GM12878 (cell line): ENCODE data around the gene KIRREL3. TPM values are rescaled to one million over a fixed set of nuclear protein-coding genes. Genes with fewer than 3 reads are reported as not detected.

ENCODE experiments used
- ATAC-seq: fragments of 200-7000 bp; cut with Tn5 transposase; 3 replicates; pipeline ENCODE4 v1.9.1; 2020; ENCODE audit warnings: mild to moderate bottlenecking, moderate library complexity
- BruUV-seq: library from RNA; stranded (reverse); fragments of 400-500 nt; replicated peaks from 2 replicates; lab custom pipeline; 2021; lab: Mats Ljungman, UMichigan
- CTCF ChIA-PET: fragments of 300-600 bp; sonication (Branson Sonifier 250); formaldehyde crosslinking; extraction: SDS; loops from one replicate; lab custom pipeline; 2021; ENCODE audit warnings: inconsistent platforms; lab: Yijun Ruan, JAX
- POLR2A ChIA-PET: fragments of 350-600 bp; formaldehyde crosslinking; extraction: SDS; loops from one replicate; lab custom pipeline; 2021; ENCODE audit warnings: inconsistent platforms; lab: Charles Lee
- RAD21 ChIA-PET: fragments of 300-600 bp; sonication (Branson Sonifier 250); formaldehyde crosslinking; loops from one replicate; lab custom pipeline; 2023; ENCODE audit warnings: antibody characterized with exemption; ENCODE audit not compliant: unreplicated experiment; lab: Charles Lee
- SMC1A ChIA-PET: fragments of 300-600 bp; sonication (Branson Sonifier 250); formaldehyde crosslinking; loops from one replicate; lab custom pipeline; 2023; ENCODE audit not compliant: unreplicated experiment, uncharacterized antibody; lab: Charles Lee
- DNase-seq: peaks from one replicate; pipeline ENCODE4 v3.0.0-alpha.2; 2011; ENCODE audit warnings: low read depth, low spot score
- FAIRE-seq: peaks from 3 replicates; lab custom pipeline; 2011; peaks lifted over from hg19 to GRCh38; lab: Jason Lieb, UNC
- H2AFZ ChIP-seq: 2 replicates; pipeline ENCODE4 v1.6.0; 2011; ENCODE audit warnings: low read depth, low read length, control low read depth; ENCODE audit not compliant: control insufficient read depth
- H3K27ac ChIP-seq: 2 replicates; pipeline ENCODE4 v1.5.1; 2011; ENCODE audit warnings: control low read depth; ENCODE audit not compliant: control insufficient read depth, insufficient read depth
- H3K27me3 ChIP-seq, 2 experiments: replicated peaks in 1 of 2; 2 replicates each; pipeline versions ENCODE4 v1.6.0 to v1.6.1; 2011; ENCODE audit warnings: low read length in 1 of 2; ENCODE audit not compliant: control insufficient read depth in 2 of 2, insufficient read depth in 2 of 2
- H3K36me3 ChIP-seq, 2 experiments: 2 replicates each; pipeline ENCODE4 v1.5.1; 2011; ENCODE audit warnings: low read length in 1 of 2; ENCODE audit not compliant: control insufficient read depth in 2 of 2, insufficient read depth in 2 of 2
- H3K4me1 ChIP-seq: 2 replicates; pipeline ENCODE4 v1.6.1; 2011; ENCODE audit warnings: mild to moderate bottlenecking, low read length, moderate library complexity, mixed read lengths; ENCODE audit not compliant: control insufficient read depth, insufficient read depth
- H3K4me2 ChIP-seq: 2 replicates; pipeline ENCODE4 v1.6.0; 2011; ENCODE audit warnings: control low read depth; ENCODE audit not compliant: control insufficient read depth, insufficient read depth
- H3K4me3 ChIP-seq: fragments of 200-600 bp; sonication (generic); 2 replicates; pipeline ENCODE4 v1.5.1; 2016
- H3K79me2 ChIP-seq: 2 replicates; pipeline ENCODE4 v1.6.0; 2011; ENCODE audit warnings: low read length; ENCODE audit not compliant: control insufficient read depth, insufficient read depth
- H3K9ac ChIP-seq: 2 replicates; pipeline ENCODE4 v1.8.0; 2011; ENCODE audit warnings: low read length, control low read depth, mixed read lengths; ENCODE audit not compliant: control insufficient read depth, insufficient read depth
- H3K9me3 ChIP-seq: replicated peaks from 3 replicates; pipeline ENCODE4 v1.5.1; 2011; ENCODE audit warnings: mild to moderate bottlenecking, low read length; ENCODE audit not compliant: control insufficient read depth, insufficient read depth
- H4K20me1 ChIP-seq: 2 replicates; pipeline ENCODE4 v1.6.0; 2011; ENCODE audit not compliant: control insufficient read depth, insufficient read depth
- BCLAF1 ChIP-seq: fragments of 450-650 bp; IDR thresholded peaks from 2 replicates; pipeline ENCODE4 v1.6.1; 2017; ENCODE audit warnings: antibody characterized with exemption, mild to moderate bottlenecking, moderate library complexity
- BMI1 ChIP-seq: fragments of 450-650 bp; IDR thresholded peaks from 2 replicates; pipeline ENCODE4 v1.6.1; 2016; ENCODE audit warnings: mild to moderate bottlenecking, moderate library complexity, borderline replicate concordance
- EZH2 ChIP-seq: IDR thresholded peaks from 2 replicates; pipeline ENCODE4 v1.6.1; 2012; ENCODE audit warnings: low read depth, mild to moderate bottlenecking, control low read depth, inconsistent platforms, low read length, borderline replicate concordance; ENCODE audit not compliant: control insufficient read depth
- LARP7 ChIP-seq: fragments of 450-650 bp; IDR thresholded peaks from 2 replicates; pipeline ENCODE4 v1.6.1; 2017; ENCODE audit warnings: mild to moderate bottlenecking
- MYC ChIP-seq: IDR thresholded peaks from 2 replicates; pipeline ENCODE4 v1.6.1; 2011; ENCODE audit warnings: mild to moderate bottlenecking, low read length, moderate library complexity, inconsistent platforms; ENCODE audit not compliant: insufficient read depth, insufficient replicate concordance, insufficient read length, severe bottlenecking
- SMC3 ChIP-seq: IDR thresholded peaks from 2 replicates; pipeline ENCODE4 v1.6.1; 2011; ENCODE audit warnings: low read length, improper control_type of control experiment, borderline replicate concordance
- WGBS: methylation state at CpG from one replicate; pipeline ENCODE4 v1.1.6; 2016; ENCODE audit warnings: low lambda C conversion rate; ENCODE audit not compliant: insufficient replicate concordance, insufficient coverage; ENCODE audit errors: missing lambda C conversion rate; 5-methylcytosine and 5-hydroxymethylcytosine counted together
- in situ Hi-C: fragments of 300-500 bp; cut with MboI; formaldehyde crosslinking; loops from 9 replicates; pipeline ENCODE4 v1.14.3; 2018; ENCODE audit warnings: mixed read lengths
- intact Hi-C: fragments of 100-400 bp; cut with micrococcal nuclease; formaldehyde crosslinking; loops from one replicate; pipeline ENCODE4 v1.14.2; 2022; ENCODE audit not compliant: unreplicated experiment
- polyA plus RNA-seq, 11 experiments: library from polyadenylated mRNA; depleted of rRNA in 4 of 11; unstranded in 6 of 11; stranded (reverse) in 5 of 11; fragments of >200 nt; fragmentation: Nextera tagmentation in 4 of 11; fragmentation: Illumina TruSeq in 1 of 11; extraction: Ambion mirVana in 4 of 11; extraction: Trizol in 1 of 11; gene quantifications; 1 replicate in 1 of 11; 2 replicates in 10 of 11; pipeline versions ENCODE4 v1.2.1 to v1.2.3, GENCODE V29; 2011 to 2016; ENCODE audit warnings: inconsistent platforms in 2 of 11, missing spikeins in 2 of 11, low read depth in 1 of 11
- total RNA-seq, 4 experiments: library from RNA; depleted of rRNA in 3 of 4; stranded (reverse); fragments of >200 nt in 3 of 4; fragmentation: Illumina TruSeq in 1 of 4; extraction: Trizol in 1 of 4; gene quantifications; 2 replicates each; pipeline versions ENCODE4 v1.2.1 to v1.2.3, GENCODE V29; 2013 to 2021

The KIRREL3 gene
- total and polyA plus RNA-seq, 10 of the 15 experiments (the other 5 are each of a cell fraction or from before 2014, with no cell fraction given) = under 0.01 TPM; not detected in 9

- intact Hi-C loops (no loop called here), in situ Hi-C loops (no loop called here)
- no TSS peak for BruUV-seq
- H2AFZ ChIP-seq = no peak overlapping the region
- H3K27me3 ChIP-seq = peaks cover 3% of the 10 kb centered on the region in 2 experiments
- no peak overlapping the region for H3K4me3 ChIP-seq
- FAIRE-seq = no peak
- no peak overlapping the region for H3K9ac ChIP-seq
- H3K27ac ChIP-seq = no peak overlapping the region
- no peak overlapping the region for H3K4me2 ChIP-seq
- no peaks in the 10 kb centered on the region for H3K79me2 ChIP-seq
- no peak for DNase-seq
- H4K20me1 ChIP-seq = no peaks in the 10 kb centered on the region; the same call in 1 of the 2 replicates
- POLR2A ChIA-PET = no interaction called here
- RAD21 ChIA-PET = no interaction called here
- no peaks in the 10 kb centered on the region for H3K9me3 ChIP-seq
- CTCF ChIA-PET = interaction anchor here (0.9 kb wide), 1 partner anchor 86 kb away, joined by 3 read pairs; no protein-coding TSS in a partner anchor
- TF ChIP-seq MYC = no peak
- TF ChIP-seq BCLAF1 = no peak
- TF ChIP-seq SMC3 = no peak
- no peak for TF ChIP-seq BMI1
- no peak for TF ChIP-seq EZH2
- TF ChIP-seq LARP7 = no peak
- ATAC-seq = no peak
- no peaks in the 10 kb centered on the region for H3K4me1 ChIP-seq
- SMC1A ChIA-PET = interaction anchor here (0.6 kb wide), 1 partner anchor 116 kb away, joined by 3 read pairs; no protein-coding TSS in a partner anchor
- no peaks in the 10 kb centered on the region for H3K36me3 ChIP-seq
- 29% methylated on average over 4 of the region's 4 CpGs for WGBS
Measured at GRCh38 chr11:126525702-126526101, 474.9 kb downstream of the KIRREL3 start.
